ENCODE measurements around the gene COBL.

Gene COBL

GRCh38 chr7:51144178-51144577, 172.4 kb downstream of the COBL start:
- no peak for TF ChIP-seq CTCF (IDR thresholded peaks at IDR 0.05; ENCODE audit: insufficient read depth, low read length, poor library complexity, severe bottlenecking)
- Histone ChIP-seq H3K36me3 (ENCODE audit: control insufficient read depth, insufficient read depth, low read length) (no peaks in the 10 kb centered on the region), H3K27me3 (replicated peaks; ENCODE audit: control insufficient read depth, insufficient read depth, low read length) (no peaks in the 10 kb centered on the region; the same call in 1 of the 2 replicates), H3K4me3 (replicated peaks; ENCODE audit: low read depth, low read length) (no peak overlapping the region)
- no peak for DNase-seq (ENCODE audit: extremely low read depth, insufficient read length)

- no peak overlapping the region for H3K4me3 ChIP-seq (replicated peaks; ENCODE audit: low read depth, low read length)
- TF ChIP-seq CTCF (IDR thresholded peaks at IDR 0.05; ENCODE audit: insufficient read depth, low read length, poor library complexity, severe bottlenecking) = no peak
- H3K36me3 ChIP-seq (ENCODE audit: control insufficient read depth, insufficient read depth, low read length) = no peaks in the 10 kb centered on the region
- H3K27me3 ChIP-seq (replicated peaks; ENCODE audit: control insufficient read depth, insufficient read depth, low read length) = no peaks in the 10 kb centered on the region; the same call in 1 of the 2 replicates
- no peak for DNase-seq (ENCODE audit: extremely low read depth, insufficient read length)
These were observed 173.7 kb downstream of the COBL start for GRCh38 chr7:51142741-51143385.

GRCh38 chr7:51141451-51142003, 175.1 kb downstream of the COBL start:
- no peaks in the 10 kb centered on the region for H3K36me3 ChIP-seq (ENCODE audit: control insufficient read depth, insufficient read depth, low read length)
- peak; percentile 44 for TF ChIP-seq CTCF (IDR thresholded peaks at IDR 0.05; ENCODE audit: insufficient read depth, low read length, poor library complexity, severe bottlenecking)
- H3K4me3 ChIP-seq (replicated peaks; ENCODE audit: low read depth, low read length) = no peak overlapping the region
- no peak for DNase-seq (ENCODE audit: extremely low read depth, insufficient read length)
- H3K27me3 ChIP-seq (replicated peaks; ENCODE audit: control insufficient read depth, insufficient read depth, low read length) = no peaks in the 10 kb centered on the region; the same call in 1 of the 2 replicates

GRCh38 chr7:51140199-51141164, 176.1 kb downstream of the COBL start:
- Histone ChIP-seq H3K36me3 (ENCODE audit: control insufficient read depth, insufficient read depth, low read length) (no peaks in the 10 kb centered on the region), H3K4me3 (replicated peaks; ENCODE audit: low read depth, low read length) (no peak overlapping the region), H3K27me3 (replicated peaks; ENCODE audit: control insufficient read depth, insufficient read depth, low read length) (no peaks in the 10 kb centered on the region; the same call in 1 of the 2 replicates)
- no peak for DNase-seq (ENCODE audit: extremely low read depth, insufficient read length)
- no peak for TF ChIP-seq CTCF (IDR thresholded peaks at IDR 0.05; ENCODE audit: insufficient read depth, low read length, poor library complexity, severe bottlenecking)

DNA sequence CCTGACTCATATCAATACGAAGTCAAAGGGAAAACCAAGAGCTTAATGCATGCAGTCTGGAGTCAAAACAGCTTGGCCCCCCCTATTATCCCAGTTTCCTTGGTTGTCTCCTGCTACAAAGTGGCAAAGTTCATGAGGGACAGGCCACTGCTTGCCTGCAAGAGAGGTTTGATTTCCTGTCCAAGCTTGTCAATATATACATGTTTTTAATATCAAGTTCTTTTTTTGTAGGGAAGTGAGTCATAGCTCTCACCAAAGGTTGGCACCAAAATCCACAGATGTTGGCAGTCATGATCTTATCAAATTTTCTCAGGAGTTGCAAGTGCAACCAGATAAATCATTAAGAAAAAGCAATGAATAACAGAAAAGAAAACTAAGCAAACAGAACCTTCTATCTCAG, 176.8 kb downstream of the COBL start:
- no peaks in the 10 kb centered on the region; the same call in 1 of the 2 replicates for H3K27me3 ChIP-seq (replicated peaks; ENCODE audit: control insufficient read depth, insufficient read depth, low read length)
- no peaks in the 10 kb centered on the region for H3K36me3 ChIP-seq (ENCODE audit: control insufficient read depth, insufficient read depth, low read length)
- DNase-seq (ENCODE audit: extremely low read depth, insufficient read length) = no peak
- no peak for TF ChIP-seq CTCF (IDR thresholded peaks at IDR 0.05; ENCODE audit: insufficient read depth, low read length, poor library complexity, severe bottlenecking)
- H3K4me3 ChIP-seq (replicated peaks; ENCODE audit: low read depth, low read length) = no peak overlapping the region

Measured in GM06990 (cell line).